Karpas-422 (cell line): Measurements from ENCODE around the gene CPS1. TPM values are rescaled to one million over a fixed set of nuclear protein-coding genes. Genes with fewer than 3 reads are reported as not detected.

Experiments used
- DNase-seq: peaks from one replicate; pipeline ENCODE4 v3.0.0-alpha.2; 2015
- H2AFZ ChIP-seq: fragments of 200-600 bp; sonication (generic); 2 replicates; pipeline ENCODE4 v1.6.1; 2014; ENCODE audit warnings: antibody characterized with exemption, low read length, mixed read lengths
- H3K27ac ChIP-seq: fragments of 200-600 bp; sonication (generic); 2 replicates; pipeline ENCODE4 v1.5.1; 2014; ENCODE audit warnings: mild to moderate bottlenecking, low read length, moderate library complexity
- H3K27me3 ChIP-seq: fragments of 200-600 bp; sonication (generic); 2 replicates; pipeline ENCODE4 v1.6.1; 2014; ENCODE audit warnings: low read length, mixed read lengths
- H3K36me3 ChIP-seq: fragments of 200-600 bp; sonication (generic); 2 replicates; pipeline ENCODE4 v1.6.1; 2014; ENCODE audit warnings: low read length, mixed read lengths; ENCODE audit not compliant: insufficient read depth
- H3K4me1 ChIP-seq: fragments of 200-600 bp; sonication (generic); 2 replicates; pipeline ENCODE4 v1.6.1; 2014; ENCODE audit warnings: mild to moderate bottlenecking, low read length, mixed read lengths
- H3K4me2 ChIP-seq: fragments of 200-600 bp; sonication (generic); 2 replicates; pipeline ENCODE4 v1.6.1; 2014; ENCODE audit warnings: low read length, low read depth, mild to moderate bottlenecking; ENCODE audit not compliant: poor library complexity, severe bottlenecking
- H3K4me3 ChIP-seq: fragments of 200-600 bp; sonication (generic); 2 replicates; pipeline ENCODE4 v1.5.1; 2014; ENCODE audit warnings: mild to moderate bottlenecking, antibody characterized with exemption, low read length, mixed read lengths
- H3K79me2 ChIP-seq: fragments of 200-600 bp; sonication (generic); 2 replicates; pipeline ENCODE4 v1.6.1; 2014; ENCODE audit warnings: mild to moderate bottlenecking, low read length, mixed read lengths
- H3K9ac ChIP-seq: fragments of 200-600 bp; sonication (generic); 2 replicates; pipeline ENCODE4 v1.6.0; 2014; ENCODE audit warnings: low read length
- H3K9me2 ChIP-seq: fragments of 200-600 bp; sonication (generic), shearing (Covaris generic); replicated peaks from 2 replicates; pipeline ENCODE4 v1.6.0; 2014; ENCODE audit warnings: mild to moderate bottlenecking, low read length, moderate library complexity; ENCODE audit not compliant: insufficient read depth
- H3K9me3 ChIP-seq: fragments of 300-700, 200-600 bp; sonication (generic); 2 replicates; pipeline ENCODE4 v1.6.1; 2014; ENCODE audit warnings: low read length, mixed read lengths
- H4K20me1 ChIP-seq: fragments of 200-600 bp; sonication (generic); 2 replicates; pipeline ENCODE4 v1.6.1; 2014; ENCODE audit warnings: mild to moderate bottlenecking, antibody characterized with exemption, low read length, low read depth; ENCODE audit not compliant: insufficient read depth
- total RNA-seq: library from RNA; depleted of rRNA; stranded (reverse); fragments of >200 nt; shearing (Covaris generic); gene quantifications from 2 replicates; pipeline ENCODE4 v1.2.3, GENCODE V29; 2014; ENCODE audit warnings: low replicate concordance

CPS1 gene
- total RNA-seq, 1 experiment from 2014 or later, result 5.0 TPM

DNA sequence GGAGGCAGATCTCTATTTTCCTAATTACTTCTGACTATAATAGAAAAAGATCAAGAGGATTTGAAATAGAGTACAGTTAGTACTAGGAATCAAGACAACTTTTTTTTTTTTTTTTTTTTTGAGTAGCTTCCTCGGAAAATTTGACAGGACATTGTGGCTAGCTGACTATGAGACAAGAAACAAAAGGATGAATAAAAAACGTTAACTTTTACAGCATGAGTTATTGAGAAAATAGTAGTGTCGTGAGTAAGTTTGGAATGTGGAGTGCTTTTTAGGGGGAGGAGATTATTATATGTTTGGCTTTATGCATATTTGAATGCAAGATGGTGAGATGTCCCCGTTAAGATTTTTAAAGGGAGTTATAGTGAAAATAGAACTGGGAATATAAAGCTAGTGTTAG, 27.7 kb upstream of the CPS1 start:
- Histone ChIP-seq H3K79me2 (no peaks in the 10 kb centered on the region), H3K36me3 (no peaks in the 10 kb centered on the region), H3K4me3 (no peak overlapping the region)

GRCh38 chr2:210531050-210531449, 25.3 kb upstream of the CPS1 start:
- Histone ChIP-seq H3K79me2 (no peaks in the 10 kb centered on the region), H3K9me2 (no peaks in the 10 kb centered on the region), H3K4me1 (no peaks in the 10 kb centered on the region), H3K36me3 (no peaks in the 10 kb centered on the region), H3K4me3 (no peak overlapping the region), H3K9ac (no peak overlapping the region), H3K27ac (no peak overlapping the region), H3K9me3 (no peaks in the 10 kb centered on the region), H4K20me1 (no peaks in the 10 kb centered on the region), H2AFZ (no peak overlapping the region), H3K27me3 (no peaks in the 10 kb centered on the region), H3K4me2 (no peak overlapping the region)
- DNase-seq, result no peak

More for the DNA sequence above, 27.7 kb upstream of the CPS1 start:
- H4K20me1 ChIP-seq, result no peaks in the 10 kb centered on the region
- H3K9ac ChIP-seq, result no peak overlapping the region
- no peaks in the 10 kb centered on the region for H3K9me3 ChIP-seq
- H3K4me2 ChIP-seq, result no peak overlapping the region
- H3K4me1 ChIP-seq, result peaks cover 15% of the 10 kb centered on the region
- H2AFZ ChIP-seq, result no peak overlapping the region
- no peak overlapping the region for H3K27ac ChIP-seq
- no peaks in the 10 kb centered on the region for H3K9me2 ChIP-seq
- H3K27me3 ChIP-seq, result no peaks in the 10 kb centered on the region
- no peak for DNase-seq

GRCh38 chr2:210531482-210531881, 24.9 kb upstream of the CPS1 start:
- Histone ChIP-seq H3K36me3 (no peaks in the 10 kb centered on the region), H3K27ac (no peak overlapping the region), H3K79me2 (no peaks in the 10 kb centered on the region), H3K4me2 (no peak overlapping the region), H4K20me1 (no peaks in the 10 kb centered on the region), H3K27me3 (no peaks in the 10 kb centered on the region), H3K9ac (no peak overlapping the region), H3K4me1 (no peaks in the 10 kb centered on the region), H3K9me3 (no peaks in the 10 kb centered on the region), H2AFZ (no peak overlapping the region), H3K4me3 (no peak overlapping the region), H3K9me2 (no peaks in the 10 kb centered on the region)
- DNase-seq, result no peak

DNA sequence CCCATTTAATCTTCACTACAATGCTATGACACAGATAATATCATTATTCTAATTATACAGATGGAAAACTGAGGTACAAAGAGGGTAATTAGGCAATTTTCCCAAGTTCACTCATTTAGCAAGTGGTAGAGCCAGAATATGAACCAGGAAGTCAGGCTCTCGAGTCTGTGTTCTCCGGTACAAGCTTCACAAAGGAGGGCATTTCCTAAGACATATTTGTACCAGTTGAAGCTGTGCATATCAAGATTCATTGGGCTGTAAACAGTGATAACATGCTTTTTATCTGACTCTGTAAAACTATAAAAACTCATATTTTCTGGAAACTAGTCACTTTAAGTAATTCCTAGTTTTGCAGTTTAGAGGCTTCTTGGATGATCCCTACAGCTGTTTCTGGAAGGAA, 23.0 kb upstream of the CPS1 start:
- no peak for DNase-seq
- Histone ChIP-seq H3K4me3 (no peak overlapping the region), H3K4me2 (no peak overlapping the region), H3K27ac (no peak overlapping the region), H4K20me1 (no peaks in the 10 kb centered on the region), H3K4me1 (no peaks in the 10 kb centered on the region), H3K9me2 (no peaks in the 10 kb centered on the region), H2AFZ (no peak overlapping the region), H3K27me3 (no peaks in the 10 kb centered on the region), H3K79me2 (no peaks in the 10 kb centered on the region), H3K36me3 (no peaks in the 10 kb centered on the region), H3K9me3 (no peaks in the 10 kb centered on the region), H3K9ac (no peak overlapping the region)

- no peak overlapping the region for H2AFZ ChIP-seq
- no peak overlapping the region for H3K4me3 ChIP-seq
- H3K79me2 ChIP-seq, result no peaks in the 10 kb centered on the region
- no peak overlapping the region for H3K27ac ChIP-seq
- no peak overlapping the region for H3K9ac ChIP-seq
- H3K36me3 ChIP-seq, result no peaks in the 10 kb centered on the region
- H3K4me1 ChIP-seq, result no peaks in the 10 kb centered on the region
- no peaks in the 10 kb centered on the region for H3K9me3 ChIP-seq
- no peaks in the 10 kb centered on the region for H3K27me3 ChIP-seq
- no peaks in the 10 kb centered on the region for H4K20me1 ChIP-seq
- H3K4me2 ChIP-seq, result no peak overlapping the region
- H3K9me2 ChIP-seq, result no peaks in the 10 kb centered on the region
- no peak for DNase-seq
Measured at GRCh38 chr2:210534879-210535278, 21.5 kb upstream of the CPS1 start.

GRCh38 chr2:210536973-210537650, 19.3 kb upstream of the CPS1 start:
- Histone ChIP-seq H4K20me1 (no peaks in the 10 kb centered on the region), H2AFZ (no peak overlapping the region), H3K79me2 (no peaks in the 10 kb centered on the region), H3K27me3 (no peaks in the 10 kb centered on the region), H3K4me2 (no peak overlapping the region), H3K27ac (no peak overlapping the region), H3K4me1 (no peaks in the 10 kb centered on the region), H3K4me3 (no peak overlapping the region), H3K9me2 (no peaks in the 10 kb centered on the region), H3K9ac (no peak overlapping the region), H3K9me3 (no peaks in the 10 kb centered on the region), H3K36me3 (no peaks in the 10 kb centered on the region)
- no peak for DNase-seq

GRCh38 chr2:210539035-210539434, 17.4 kb upstream of the CPS1 start:
- no peak for DNase-seq
- H3K27ac ChIP-seq, result no peak overlapping the region
- no peak overlapping the region for H2AFZ ChIP-seq

GRCh38 chr2:210539578-210540416, 16.6 kb upstream of the CPS1 start:
- H3K9me3 ChIP-seq, result no peaks in the 10 kb centered on the region
- no peak overlapping the region for H2AFZ ChIP-seq
- H3K36me3 ChIP-seq, result no peaks in the 10 kb centered on the region
- no peak overlapping the region for H3K4me3 ChIP-seq
- no peaks in the 10 kb centered on the region for H3K4me1 ChIP-seq
- DNase-seq, result no peak
- no peak overlapping the region for H3K4me2 ChIP-seq
- no peaks in the 10 kb centered on the region for H3K27me3 ChIP-seq
- no peaks in the 10 kb centered on the region for H4K20me1 ChIP-seq
- H3K27ac ChIP-seq, result no peak overlapping the region
- H3K9ac ChIP-seq, result no peak overlapping the region
- H3K9me2 ChIP-seq, result no peaks in the 10 kb centered on the region
- H3K79me2 ChIP-seq, result no peaks in the 10 kb centered on the region

More at GRCh38 chr2:210539035-210539434, 17.4 kb upstream of the CPS1 start:
- Histone ChIP-seq H3K4me3 (no peak overlapping the region), H3K36me3 (no peaks in the 10 kb centered on the region), H4K20me1 (no peaks in the 10 kb centered on the region), H3K4me2 (no peak overlapping the region), H3K9ac (no peak overlapping the region), H3K9me3 (no peaks in the 10 kb centered on the region), H3K9me2 (no peaks in the 10 kb centered on the region), H3K79me2 (no peaks in the 10 kb centered on the region), H3K4me1 (no peaks in the 10 kb centered on the region), H3K27me3 (no peaks in the 10 kb centered on the region)
